Left forelimb (tissue), 1 donor: ENCODE results near the gene SERP2.
A peak's percentile ranks its signal among the peaks of the same experiment; 100 is the strongest.

ENCODE experiments used
- DNase-seq: peaks from one replicate; pipeline ENCODE4 v3.0.0-alpha.2; 2018; ENCODE audit warnings: low spot score

The SERP2 gene

GRCh38 chr13:44435142-44435918 lies 61.7 kb downstream of the SERP2 start:
- peak; percentile 96 for DNase-seq

GRCh38 chr13:44435919-44436510 lies 62.4 kb downstream of the SERP2 start:
- no peak for DNase-seq

GRCh38 chr13:44436589-44437337 lies 63.1 kb downstream of the SERP2 start:
- DNase-seq, result peak; percentile 98

- DNase-seq, result no peak
Observed at GRCh38 chr13:44437356-44438233, 64.0 kb downstream of the SERP2 start.

- DNase-seq, result no peak
Observed at GRCh38 chr13:44438234-44438579, 64.6 kb downstream of the SERP2 start.

- no peak for DNase-seq
Observed at GRCh38 chr13:44439452-44440024, 65.9 kb downstream of the SERP2 start.

GRCh38 chr13:44440046-44440608 lies 66.5 kb downstream of the SERP2 start:
- no peak for DNase-seq
